Liver (tissue), 9 donors: ENCODE measurements around the gene ADNP. TPM values are rescaled to one million over a fixed set of nuclear protein-coding genes. Genes with fewer than 3 reads are reported as not detected.

Experiments
- DNase-seq: peaks from one replicate; pipeline ENCODE4 v3.0.0-alpha.2; 2017; ENCODE audit warnings: low spot score
- H3K27ac ChIP-seq, 2 donors: one replicate each; pipeline ENCODE4 v1.7.0; 2013; ENCODE audit warnings: inconsistent platforms in 2 of 2, low read length in 2 of 2, control low read depth in 1 of 2, low read depth in 1 of 2, mild to moderate bottlenecking in 1 of 2
- H3K27me3 ChIP-seq, 4 donors: one replicate each; pipeline versions ENCODE4 v1.6.1 to v1.7.0; 2013; ENCODE audit warnings: low read length in 3 of 4, inconsistent platforms in 1 of 4, mild to moderate bottlenecking in 1 of 4, moderate library complexity in 1 of 4; ENCODE audit not compliant: control insufficient read depth in 4 of 4, insufficient read depth in 4 of 4
- H3K36me3 ChIP-seq, 4 donors: one replicate each; pipeline versions ENCODE4 v1.6.1 to v1.7.0; 2013; ENCODE audit warnings: low read length in 3 of 4, mild to moderate bottlenecking in 3 of 4, low read depth in 1 of 4, moderate library complexity in 1 of 4; ENCODE audit not compliant: control insufficient read depth in 4 of 4, insufficient read depth in 3 of 4
- H3K4me1 ChIP-seq, 4 donors: one replicate each; pipeline versions ENCODE4 v1.6.1 to v1.7.0; 2013; ENCODE audit warnings: low read length in 3 of 4, mild to moderate bottlenecking in 3 of 4, moderate library complexity in 1 of 4; ENCODE audit not compliant: control insufficient read depth in 4 of 4, insufficient read depth in 4 of 4
- H3K4me3 ChIP-seq, 3 donors: one replicate each; pipeline versions ENCODE4 v1.6.1 to v1.7.0; 2013; ENCODE audit warnings: low read length in 3 of 3, control low read depth in 1 of 3, low read depth in 1 of 3, mild to moderate bottlenecking in 1 of 3
- H3K9ac ChIP-seq, 2 donors: one replicate each; pipeline ENCODE4 v1.7.0; 2013; ENCODE audit warnings: low read length in 2 of 2, mild to moderate bottlenecking in 2 of 2, moderate library complexity in 2 of 2, control low read depth in 1 of 2, low read depth in 1 of 2
- H3K9me3 ChIP-seq, 4 donors: one replicate each; pipeline versions ENCODE4 v1.6.1 to v1.7.0; 2013; ENCODE audit warnings: low read length in 3 of 4; ENCODE audit not compliant: control insufficient read depth in 4 of 4
- ATF3 ChIP-seq: IDR thresholded peaks from 2 replicates; pipeline ENCODE4 v1.6.1; 2016; ENCODE audit warnings: antibody characterized with exemption
- FOXA1 ChIP-seq: IDR thresholded peaks from 2 replicates; pipeline ENCODE4 v1.6.1; 2016; ENCODE audit warnings: antibody characterized with exemption
- FOXA2 ChIP-seq: IDR thresholded peaks from 2 replicates; pipeline ENCODE4 v1.6.1; 2016; ENCODE audit warnings: antibody characterized with exemption
- GABPA ChIP-seq, 2 donors: IDR thresholded peaks in 1 of 2; conservative IDR thresholded peaks in 1 of 2; 2 replicates each; pipeline ENCODE4 v1.6.1; 2016; ENCODE audit warnings: antibody characterized with exemption in 2 of 2, mild to moderate bottlenecking in 1 of 2, moderate library complexity in 1 of 2
- HNF4A ChIP-seq, 2 donors: conservative IDR thresholded peaks; 2 replicates each; pipeline ENCODE4 v1.6.1; 2016; ENCODE audit warnings: antibody characterized with exemption in 2 of 2, mild to moderate bottlenecking in 2 of 2
- HNF4G ChIP-seq: IDR thresholded peaks from 2 replicates; pipeline ENCODE4 v1.6.1; 2016; ENCODE audit warnings: antibody characterized with exemption
- MAX ChIP-seq: IDR thresholded peaks from 2 replicates; pipeline ENCODE4 v1.6.1; 2016; ENCODE audit warnings: antibody characterized with exemption
- NR2F2 ChIP-seq: IDR thresholded peaks from 2 replicates; pipeline ENCODE4 v1.6.1; 2016; ENCODE audit warnings: antibody characterized with exemption
- RAD21 ChIP-seq, 2 donors: IDR thresholded peaks; 2 replicates each; pipeline ENCODE4 v1.6.1; 2016; ENCODE audit warnings: antibody characterized with exemption in 2 of 2, mild to moderate bottlenecking in 2 of 2
- REST ChIP-seq: IDR thresholded peaks from 2 replicates; pipeline ENCODE4 v1.6.1; 2016; ENCODE audit warnings: antibody characterized with exemption, mild to moderate bottlenecking
- RXRA ChIP-seq, 2 donors: IDR thresholded peaks; 2 replicates each; pipeline ENCODE4 v1.6.1; 2017 to 2018; ENCODE audit warnings: antibody characterized with exemption in 2 of 2, mild to moderate bottlenecking in 1 of 2
- SP1 ChIP-seq: IDR thresholded peaks from 2 replicates; pipeline ENCODE4 v1.6.1; 2018; ENCODE audit warnings: antibody characterized with exemption, mild to moderate bottlenecking
- TAF1 ChIP-seq: conservative IDR thresholded peaks from 2 replicates; pipeline ENCODE4 v1.6.1; 2016; ENCODE audit warnings: antibody characterized with exemption, mild to moderate bottlenecking
- YY1 ChIP-seq: IDR thresholded peaks from 2 replicates; pipeline ENCODE4 v1.6.1; 2016; ENCODE audit warnings: antibody characterized with exemption, mild to moderate bottlenecking
- ZBTB33 ChIP-seq: IDR thresholded peaks from 2 replicates; pipeline ENCODE4 v1.6.1; 2016; ENCODE audit warnings: antibody characterized with exemption
- WGBS: extraction: QIAGEN DNeasy Blood & Tissue Kit; methylation state at CpG from one replicate; pipeline ENCODE4 v1.1.7; 2013; 5-methylcytosine and 5-hydroxymethylcytosine counted together
- polyA plus RNA-seq, 2 donors: library from polyadenylated mRNA; stranded (reverse) in 1 of 2; unstranded in 1 of 2; fragments of 200-250 nt in 1 of 2; fragments of >200 nt in 1 of 2; fragmentation: Nextera tagmentation in 1 of 2; extraction: Ambion mirVana in 1 of 2; gene quantifications; one replicate each; pipeline versions ENCODE4 v1.2.1 to v1.2.3, GENCODE V29; 2013 to 2015
- total RNA-seq, 2 donors: library from RNA; depleted of rRNA; stranded (reverse); fragments of >200 nt; gene quantifications; one replicate each; pipeline ENCODE4 v1.2.3, GENCODE V29; 2014
- donor health status: healthy.
- donor health status: healthy.
- donor health status: healthy.
- donor health status: healthy.
- donor health status: healthy.

The ADNP gene
- total and polyA plus RNA-seq, 4 donors = 9.3 to 25.4 (median 20.1) TPM

- TF ChIP-seq REST (no peak), TAF1 (no peak), NR2F2 (no peak), FOXA1 (no peak), FOXA2 (no peak), HNF4A (conservative IDR thresholded peaks at IDR 0.05) (no peak)
Observed at GRCh38 chr20:50928469-50928868, 2.8 kb downstream of the ADNP start (continued).

- Histone ChIP-seq H3K27ac (no peak overlapping the region), H3K4me3 (no peak overlapping the region), H3K9ac (no peak overlapping the region), H3K27me3 (no peaks in the 10 kb centered on the region), H3K4me1 (peaks cover 11 to 29% (median 23%) of the 10 kb centered on the region in 4 donors), H3K9me3 (no peaks in the 10 kb centered on the region), H3K36me3 (peaks cover 0 to 3% (median 1%) of the 10 kb centered on the region in 4 donors)
- DNase-seq = no peak
- 68% methylated on average over 1 of the region's 1 CpG for WGBS
- TF ChIP-seq RAD21 (IDR thresholded peaks at IDR 0.05) (no peak), MAX (no peak), SP1 (no peak), RXRA (IDR thresholded peaks at IDR 0.05) (no peak), HNF4G (no peak), HNF4A (conservative IDR thresholded peaks at IDR 0.05) (no peak), ZBTB33 (no peak), ATF3 (no peak), FOXA1 (no peak), NR2F2 (no peak), YY1 (no peak), GABPA (IDR thresholded peaks at IDR 0.05 in 1 of 2, conservative IDR thresholded peaks at IDR 0.05 in 1 of 2) (no peak), REST (no peak)
Observed at GRCh38 chr20:50926530-50926929, 4.7 kb downstream of the ADNP start.
